Activated CD4-positive, alpha-beta T cell treated with anti-CD3 and anti-CD28 coated beads, Interleukin-2, amount 50 U/mL, for 24 hours (primary cell): ENCODE results near the gene EIF3C.
"Not testable (repeated sequence)": the region's sequence is repeated elsewhere in the genome, so short reads cannot be mapped to it uniquely, and the experiment has no call there.

Experiments used
- DNase-seq, 2 donors: peaks; one replicate each; pipeline ENCODE4 v3.0.0-alpha.2; 2020; ENCODE audit warnings: low read depth in 1 of 2, low spot score in 1 of 2

The EIF3C gene, protein sequence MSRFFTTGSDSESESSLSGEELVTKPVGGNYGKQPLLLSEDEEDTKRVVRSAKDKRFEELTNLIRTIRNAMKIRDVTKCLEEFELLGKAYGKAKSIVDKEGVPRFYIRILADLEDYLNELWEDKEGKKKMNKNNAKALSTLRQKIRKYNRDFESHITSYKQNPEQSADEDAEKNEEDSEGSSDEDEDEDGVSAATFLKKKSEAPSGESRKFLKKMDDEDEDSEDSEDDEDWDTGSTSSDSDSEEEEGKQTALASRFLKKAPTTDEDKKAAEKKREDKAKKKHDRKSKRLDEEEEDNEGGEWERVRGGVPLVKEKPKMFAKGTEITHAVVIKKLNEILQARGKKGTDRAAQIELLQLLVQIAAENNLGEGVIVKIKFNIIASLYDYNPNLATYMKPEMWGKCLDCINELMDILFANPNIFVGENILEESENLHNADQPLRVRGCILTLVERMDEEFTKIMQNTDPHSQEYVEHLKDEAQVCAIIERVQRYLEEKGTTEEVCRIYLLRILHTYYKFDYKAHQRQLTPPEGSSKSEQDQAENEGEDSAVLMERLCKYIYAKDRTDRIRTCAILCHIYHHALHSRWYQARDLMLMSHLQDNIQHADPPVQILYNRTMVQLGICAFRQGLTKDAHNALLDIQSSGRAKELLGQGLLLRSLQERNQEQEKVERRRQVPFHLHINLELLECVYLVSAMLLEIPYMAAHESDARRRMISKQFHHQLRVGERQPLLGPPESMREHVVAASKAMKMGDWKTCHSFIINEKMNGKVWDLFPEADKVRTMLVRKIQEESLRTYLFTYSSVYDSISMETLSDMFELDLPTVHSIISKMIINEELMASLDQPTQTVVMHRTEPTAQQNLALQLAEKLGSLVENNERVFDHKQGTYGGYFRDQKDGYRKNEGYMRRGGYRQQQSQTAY

GRCh38 chr16:28711220-28712083 is at the start of gene EIF3C:
TSS of gene EIF3C (plus strand) at chr16:28711464. CDS start at chr16:28711687, 223 bp downstream.
- DNase-seq: not testable (repeated sequence)

DNA sequence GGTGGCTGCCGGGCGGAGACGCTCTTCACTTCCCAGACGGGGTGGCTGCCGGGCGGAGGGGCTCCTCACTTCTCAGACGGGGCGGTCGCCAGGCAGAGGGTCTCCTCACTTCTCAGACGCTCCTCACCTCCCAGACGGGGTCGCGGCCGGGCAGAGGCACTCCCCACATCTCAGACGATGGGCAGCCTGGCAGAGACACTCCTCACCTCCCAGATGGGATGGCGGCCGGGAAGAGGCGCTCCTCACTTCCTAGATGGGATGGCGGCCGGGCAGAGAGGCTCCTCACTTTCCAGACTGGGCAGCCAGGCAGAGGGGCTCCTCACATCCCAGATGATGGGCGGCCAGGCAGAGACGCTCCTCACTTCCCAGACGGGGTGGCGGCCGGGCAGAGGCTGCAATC is 45.0 kb upstream of the EIF3C start:
- not testable (repeated sequence) for DNase-seq

GRCh38 chr16:28667480-28667879 is 43.8 kb upstream of the EIF3C start:
- not testable (repeated sequence) for DNase-seq

GRCh38 chr16:28668199-28668598 is 43.1 kb upstream of the EIF3C start:
- DNase-seq: not testable (repeated sequence)

DNA sequence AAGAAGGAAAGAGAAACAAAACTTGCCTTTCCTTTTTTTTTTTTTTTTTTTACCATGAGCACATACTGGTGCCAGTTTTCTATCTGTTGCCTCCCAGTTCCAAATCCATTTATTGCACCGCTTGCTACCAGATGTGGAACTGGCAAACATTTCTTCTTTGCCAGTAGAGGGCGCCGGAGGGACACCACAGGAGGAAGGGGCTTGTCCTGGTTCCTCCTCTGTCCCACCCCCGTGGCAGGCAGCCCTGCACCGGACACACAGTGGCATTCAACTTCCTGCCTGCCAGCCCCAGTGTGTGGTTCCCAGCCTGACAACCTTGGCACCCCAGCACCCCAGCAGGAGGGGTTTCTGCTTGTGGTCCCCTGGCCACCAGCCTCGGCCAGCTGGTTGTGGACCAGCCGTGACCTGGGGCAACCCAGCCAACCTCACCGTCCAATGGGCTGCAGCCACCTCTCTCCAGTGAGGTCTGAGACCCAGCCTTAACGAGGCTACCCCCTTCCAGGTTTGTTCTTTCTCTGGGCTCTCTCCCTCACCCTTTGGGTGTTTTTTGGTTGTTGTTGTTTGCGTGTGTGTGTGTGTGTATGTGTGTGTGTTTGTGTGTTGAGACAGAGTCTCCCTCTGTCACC is 22.8 kb upstream of the EIF3C start:
- DNase-seq: not testable (repeated sequence)

DNA sequence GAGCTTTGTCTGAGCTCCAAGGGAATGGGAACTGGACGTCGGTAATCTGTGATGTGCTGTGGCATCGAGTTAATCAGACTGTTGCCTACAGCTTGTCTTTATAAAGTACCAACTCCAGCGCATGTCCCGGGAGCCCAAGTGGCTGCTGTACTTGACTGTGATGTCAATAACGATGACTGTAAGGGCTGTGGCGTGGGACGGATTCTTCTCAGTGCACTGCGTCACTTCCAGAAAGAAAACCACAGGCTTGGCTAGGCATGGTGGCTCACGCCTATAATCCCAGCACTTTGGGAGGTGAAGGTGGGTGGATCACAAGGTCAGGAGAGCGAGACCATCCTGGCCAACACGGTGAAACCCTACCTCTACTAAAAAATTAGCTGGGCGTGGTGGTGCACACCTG is 21.8 kb upstream of the EIF3C start:
- DNase-seq: not testable (repeated sequence)

GRCh38 chr16:28691722-28692121 is 19.5 kb upstream of the EIF3C start:
- DNase-seq: not testable (repeated sequence)

GRCh38 chr16:28693257-28693950 is 17.9 kb upstream of the EIF3C start:
- not testable (repeated sequence) for DNase-seq

DNA sequence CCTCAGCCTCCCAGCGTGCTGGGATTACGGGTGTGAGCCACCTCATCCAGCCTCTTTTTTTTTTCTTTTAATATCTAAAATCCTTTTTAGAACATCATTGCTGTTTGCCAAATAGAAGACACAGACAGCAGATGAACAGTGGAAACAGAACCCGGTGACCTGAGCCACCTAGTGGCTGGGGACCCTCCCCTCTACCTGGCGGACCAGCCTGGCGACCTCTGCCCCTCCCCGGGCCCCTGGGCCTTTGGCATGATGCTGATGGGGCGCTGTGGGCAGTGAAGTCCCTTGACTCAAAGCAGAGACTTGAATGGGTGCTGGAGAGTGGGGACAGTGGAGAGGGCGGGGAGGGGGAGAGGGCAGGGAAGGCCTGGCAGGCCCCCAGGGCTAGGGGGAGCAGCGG is 11.5 kb upstream of the EIF3C start:
- not testable (repeated sequence) for DNase-seq

- not testable (repeated sequence) for DNase-seq
Observed at GRCh38 chr16:28700349-28700748, 10.9 kb upstream of the EIF3C start.

- DNase-seq: not testable (repeated sequence)
Observed at GRCh38 chr16:28701384-28701783, 9.9 kb upstream of the EIF3C start.

- DNase-seq: not testable (repeated sequence)
Observed at GRCh38 chr16:28704246-28704645, 7.0 kb upstream of the EIF3C start.

DNA sequence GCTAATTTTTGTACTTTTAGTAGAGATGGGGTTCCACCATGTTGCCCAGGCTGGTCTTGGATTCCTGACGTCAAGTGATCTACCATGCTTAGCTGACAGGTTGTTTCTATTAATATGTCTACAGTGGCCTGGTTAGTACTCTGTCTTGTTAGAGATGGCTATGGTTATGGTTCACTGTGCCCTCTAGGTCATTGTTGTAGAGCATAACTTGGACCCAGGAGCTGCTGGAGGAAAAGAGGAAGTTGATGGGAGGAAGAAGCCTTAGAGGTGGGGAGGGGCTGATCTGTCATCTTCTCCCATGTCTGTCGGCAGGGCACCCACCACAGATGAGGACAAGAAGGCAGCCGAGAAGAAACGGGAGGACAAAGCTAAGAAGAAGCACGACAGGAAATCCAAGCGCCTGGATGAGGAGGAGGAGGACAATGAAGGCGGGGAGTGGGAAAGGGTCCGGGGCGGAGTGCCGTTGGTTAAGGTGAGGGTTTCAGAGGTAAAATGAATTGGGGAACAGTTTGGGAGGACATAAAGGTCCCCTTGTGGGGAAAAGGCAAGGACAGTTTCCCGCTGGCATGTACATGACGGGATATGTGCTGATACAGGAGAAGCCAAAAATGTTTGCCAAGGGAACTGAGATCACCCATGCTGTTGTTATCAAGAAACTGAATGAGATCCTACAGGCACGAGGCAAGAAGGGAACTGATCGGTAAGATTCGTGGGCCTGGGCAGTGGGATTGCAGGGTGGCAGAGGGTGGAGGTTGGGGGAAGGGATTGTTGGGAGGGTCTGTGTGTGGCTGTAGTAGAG is 11.8 kb downstream of the EIF3C start:
- not testable (repeated sequence) for DNase-seq

- not testable (repeated sequence) for DNase-seq
Observed at GRCh38 chr16:28731253-28731652, 20.0 kb downstream of the EIF3C start.

DNA sequence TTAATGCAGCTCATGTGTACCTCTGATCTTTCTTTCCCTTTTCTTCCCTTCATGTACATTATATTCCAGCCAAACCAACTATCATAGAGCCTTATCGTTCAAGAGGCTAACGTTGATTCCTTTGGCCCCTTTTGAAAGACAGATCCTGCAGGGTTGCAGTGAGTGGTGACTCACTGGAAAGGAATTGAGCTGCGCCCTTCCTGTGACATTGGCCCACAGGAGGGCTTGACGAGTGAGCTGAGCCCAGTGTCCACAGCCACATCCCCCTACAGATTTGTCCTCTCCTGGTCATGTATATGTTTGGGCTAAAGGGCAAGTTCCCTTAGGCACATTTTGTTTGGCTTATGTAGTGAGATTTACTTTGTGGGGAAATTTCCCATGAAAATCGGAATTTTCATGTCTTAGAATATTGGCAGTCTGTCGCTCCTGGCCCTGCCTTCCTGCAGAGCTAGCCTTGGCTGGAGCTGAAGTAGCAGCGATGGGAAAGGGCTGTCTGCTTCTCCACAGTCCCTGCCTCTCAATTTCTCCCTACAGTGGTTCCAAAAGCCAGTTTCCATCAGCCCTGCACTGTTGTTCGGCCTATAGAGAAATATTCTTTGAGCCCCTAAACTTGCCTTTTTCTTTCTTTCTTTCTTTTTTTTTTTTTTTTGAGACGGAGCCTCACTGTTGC is 21.3 kb downstream of the EIF3C start:
- DNase-seq: not testable (repeated sequence)

GRCh38 chr16:28739787-28740186 is 28.5 kb downstream of the EIF3C start:
- DNase-seq: not testable (repeated sequence)

GRCh38 chr16:28740631-28741030 is 29.4 kb downstream of the EIF3C start:
- not testable (repeated sequence) for DNase-seq

DNA sequence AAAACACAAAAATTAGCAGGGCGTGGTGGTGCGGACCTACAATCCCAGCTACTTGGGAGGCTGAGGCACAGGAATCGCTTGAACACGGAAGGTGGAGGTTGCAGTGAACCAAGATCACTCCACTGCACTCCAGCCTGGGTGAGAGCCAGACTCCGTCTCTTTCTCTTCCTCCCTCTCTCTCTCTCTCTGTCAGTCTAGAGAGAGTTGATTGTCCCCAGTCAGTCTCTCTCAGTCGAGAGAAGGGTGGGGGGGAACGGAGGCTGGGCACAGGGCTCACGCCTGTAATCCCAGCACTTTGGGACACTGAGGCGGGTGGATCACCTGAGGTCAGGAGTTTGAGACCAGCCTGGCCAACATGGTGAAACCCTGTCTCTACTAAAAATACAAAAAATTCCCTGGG is 30.0 kb downstream of the EIF3C start:
- not testable (repeated sequence) for DNase-seq
